IMR-90 (cell line): ENCODE results near the gene BRD4.

Experiments
- FOS ChIP-seq: fragments of 150-350 bp; IDR thresholded peaks from 2 replicates; pipeline ENCODE4 v1.6.1; 2016; ENCODE audit warnings: low read depth, low read length
- MAFK ChIP-seq: IDR thresholded peaks from 2 replicates; pipeline ENCODE4 v1.6.1; 2012; ENCODE audit warnings: low read depth, low read length, improper control_type of control experiment
- POLR2A ChIP-seq: IDR thresholded peaks from 2 replicates; pipeline ENCODE4 v1.6.1; 2012; ENCODE audit warnings: mild to moderate bottlenecking, low read depth, low read length
- RAD21 ChIP-seq: IDR thresholded peaks from 2 replicates; pipeline ENCODE4 v1.6.1; 2012; ENCODE audit warnings: low read length, improper control_type of control experiment
- TF ChIP-seq, protein P1 (sequence below): conservative IDR thresholded peaks from 2 replicates; pipeline ENCODE4 v1.5.1; 2012; ENCODE audit warnings: mild to moderate bottlenecking, low read depth, low read length, improper control_type of control experiment

DNA sequence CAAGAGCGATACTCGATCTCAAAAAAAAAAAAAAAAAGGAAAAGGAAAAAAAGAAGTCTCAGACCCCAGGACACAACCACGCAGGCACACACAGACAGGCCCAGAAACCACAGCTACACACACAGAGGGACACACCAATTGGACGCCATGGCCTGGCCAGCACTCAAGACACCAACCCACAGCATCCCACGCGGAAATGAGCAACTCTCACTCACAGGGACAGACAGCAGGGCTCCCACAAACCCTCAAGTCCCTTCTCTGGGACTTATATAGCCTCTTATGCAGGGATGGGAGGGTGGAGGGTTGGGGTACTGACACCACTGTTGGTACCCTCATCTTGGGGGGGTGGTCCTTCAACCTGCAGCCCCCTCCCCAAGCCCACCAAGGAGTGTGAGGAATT lies 137.4 kb downstream of the BRD4 start:
- TF ChIP-seq, protein P1, sequence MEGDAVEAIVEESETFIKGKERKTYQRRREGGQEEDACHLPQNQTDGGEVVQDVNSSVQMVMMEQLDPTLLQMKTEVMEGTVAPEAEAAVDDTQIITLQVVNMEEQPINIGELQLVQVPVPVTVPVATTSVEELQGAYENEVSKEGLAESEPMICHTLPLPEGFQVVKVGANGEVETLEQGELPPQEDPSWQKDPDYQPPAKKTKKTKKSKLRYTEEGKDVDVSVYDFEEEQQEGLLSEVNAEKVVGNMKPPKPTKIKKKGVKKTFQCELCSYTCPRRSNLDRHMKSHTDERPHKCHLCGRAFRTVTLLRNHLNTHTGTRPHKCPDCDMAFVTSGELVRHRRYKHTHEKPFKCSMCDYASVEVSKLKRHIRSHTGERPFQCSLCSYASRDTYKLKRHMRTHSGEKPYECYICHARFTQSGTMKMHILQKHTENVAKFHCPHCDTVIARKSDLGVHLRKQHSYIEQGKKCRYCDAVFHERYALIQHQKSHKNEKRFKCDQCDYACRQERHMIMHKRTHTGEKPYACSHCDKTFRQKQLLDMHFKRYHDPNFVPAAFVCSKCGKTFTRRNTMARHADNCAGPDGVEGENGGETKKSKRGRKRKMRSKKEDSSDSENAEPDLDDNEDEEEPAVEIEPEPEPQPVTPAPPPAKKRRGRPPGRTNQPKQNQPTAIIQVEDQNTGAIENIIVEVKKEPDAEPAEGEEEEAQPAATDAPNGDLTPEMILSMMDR: no peak
- TF ChIP-seq POLR2A: no peak
- no peak for TF ChIP-seq FOS
- TF ChIP-seq RAD21: no peak
- TF ChIP-seq MAFK: no peak
